GM19328 (cell line): ENCODE measurements around the gene PAF1.

ENCODE experiments used
- ATAC-seq: cut with Tn5 transposase; IDR thresholded peaks from one replicate; pipeline ENCODE4 v1.9.1; 2021; ENCODE audit warnings: mild to moderate bottlenecking, moderate library complexity; ENCODE audit not compliant: unreplicated experiment

Gene PAF1

GRCh38 chr19:39390751-39391437 is at the start of gene PAF1, which contains the start of gene MED29:
TSS of gene PAF1 (minus strand) at chr19:39391106. CDS start at chr19:39390864, 242 bp downstream.
TSS of gene MED29 (plus strand) at chr19:39391378. CDS start at chr19:39391423, 45 bp downstream.
- peak; percentile 84 for ATAC-seq

GRCh38 chr19:39438270-39438934 is 47.5 kb upstream of the PAF1 start:
- no peak for ATAC-seq

- no peak for ATAC-seq
These were observed 45.4 kb upstream of the PAF1 start for GRCh38 chr19:39436350-39436716.

- ATAC-seq = peak; percentile 59
These were observed 44.8 kb upstream of the PAF1 start, which contains the start of gene RPS16 for GRCh38 chr19:39435499-39436349. TSS of gene RPS16 (minus strand) at chr19:39435949. CDS start at chr19:39435895, 54 bp downstream.

- ATAC-seq = no peak
These were observed 43.5 kb upstream of the PAF1 start for GRCh38 chr19:39434123-39435076.

GRCh38 chr19:39433480-39434079 is 42.7 kb upstream of the PAF1 start:
- no peak for ATAC-seq

GRCh38 chr19:39432677-39433025 is 41.7 kb upstream of the PAF1 start:
- ATAC-seq = no peak

GRCh38 chr19:39430675-39431593 is 40.0 kb upstream of the PAF1 start:
- no peak for ATAC-seq

GRCh38 chr19:39428283-39429112 is 37.6 kb upstream of the PAF1 start:
- no peak for ATAC-seq

GRCh38 chr19:39427707-39428106 is 36.8 kb upstream of the PAF1 start:
- ATAC-seq = no peak

GRCh38 chr19:39426170-39426569 is 35.3 kb upstream of the PAF1 start:
- no peak for ATAC-seq

GRCh38 chr19:39425744-39426143 is 34.8 kb upstream of the PAF1 start:
- no peak for ATAC-seq

- ATAC-seq = no peak
These were observed 34.0 kb upstream of the PAF1 start for GRCh38 chr19:39424934-39425333.

GRCh38 chr19:39423258-39424086 is 32.6 kb upstream of the PAF1 start:
- no peak for ATAC-seq

- no peak for ATAC-seq
These were observed 31.1 kb upstream of the PAF1 start for GRCh38 chr19:39422020-39422419.

GRCh38 chr19:39420769-39421168 is 29.9 kb upstream of the PAF1 start:
- ATAC-seq = no peak

GRCh38 chr19:39419003-39419402 is 28.1 kb upstream of the PAF1 start:
- no peak for ATAC-seq
